ENCODE data around the gene RASGRF1.

DNA sequence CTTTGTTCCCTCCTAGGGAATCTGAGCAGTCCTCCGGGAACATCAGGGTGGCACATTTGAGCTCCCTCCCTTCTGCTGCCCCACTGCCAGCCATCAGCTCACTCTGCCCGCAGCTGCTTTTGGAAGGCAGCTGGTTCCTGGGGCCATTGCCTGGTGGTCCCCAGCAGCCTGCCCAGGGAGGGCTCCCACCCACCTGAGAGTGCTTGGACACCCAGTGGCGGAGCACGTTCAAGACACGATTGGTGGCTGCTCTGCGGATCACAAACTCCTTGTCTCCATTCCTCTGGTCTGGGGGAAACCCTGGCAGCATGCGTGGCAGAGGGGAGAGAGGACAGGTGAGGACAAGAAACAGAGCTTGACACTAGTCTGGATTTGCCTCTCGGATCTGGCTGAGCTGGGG is 92.1 kb downstream of the RASGRF1 start:
- TF ChIP-seq, protein P1, sequence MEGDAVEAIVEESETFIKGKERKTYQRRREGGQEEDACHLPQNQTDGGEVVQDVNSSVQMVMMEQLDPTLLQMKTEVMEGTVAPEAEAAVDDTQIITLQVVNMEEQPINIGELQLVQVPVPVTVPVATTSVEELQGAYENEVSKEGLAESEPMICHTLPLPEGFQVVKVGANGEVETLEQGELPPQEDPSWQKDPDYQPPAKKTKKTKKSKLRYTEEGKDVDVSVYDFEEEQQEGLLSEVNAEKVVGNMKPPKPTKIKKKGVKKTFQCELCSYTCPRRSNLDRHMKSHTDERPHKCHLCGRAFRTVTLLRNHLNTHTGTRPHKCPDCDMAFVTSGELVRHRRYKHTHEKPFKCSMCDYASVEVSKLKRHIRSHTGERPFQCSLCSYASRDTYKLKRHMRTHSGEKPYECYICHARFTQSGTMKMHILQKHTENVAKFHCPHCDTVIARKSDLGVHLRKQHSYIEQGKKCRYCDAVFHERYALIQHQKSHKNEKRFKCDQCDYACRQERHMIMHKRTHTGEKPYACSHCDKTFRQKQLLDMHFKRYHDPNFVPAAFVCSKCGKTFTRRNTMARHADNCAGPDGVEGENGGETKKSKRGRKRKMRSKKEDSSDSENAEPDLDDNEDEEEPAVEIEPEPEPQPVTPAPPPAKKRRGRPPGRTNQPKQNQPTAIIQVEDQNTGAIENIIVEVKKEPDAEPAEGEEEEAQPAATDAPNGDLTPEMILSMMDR (IDR thresholded peaks at IDR 0.05), result no peak
- no peak for TF ChIP-seq POLR2A (IDR thresholded peaks at IDR 0.05)
- no peak for TF ChIP-seq EP300 (IDR thresholded peaks at IDR 0.05)
